Measurements from ENCODE around the gene PDS5B. TPM values are rescaled to one million over a fixed set of nuclear protein-coding genes. Genes with fewer than 3 reads are reported as not detected.

The PDS5B gene
- total RNA-seq, 1 experiment from 2014 or later, result 95.5 TPM

DNA sequence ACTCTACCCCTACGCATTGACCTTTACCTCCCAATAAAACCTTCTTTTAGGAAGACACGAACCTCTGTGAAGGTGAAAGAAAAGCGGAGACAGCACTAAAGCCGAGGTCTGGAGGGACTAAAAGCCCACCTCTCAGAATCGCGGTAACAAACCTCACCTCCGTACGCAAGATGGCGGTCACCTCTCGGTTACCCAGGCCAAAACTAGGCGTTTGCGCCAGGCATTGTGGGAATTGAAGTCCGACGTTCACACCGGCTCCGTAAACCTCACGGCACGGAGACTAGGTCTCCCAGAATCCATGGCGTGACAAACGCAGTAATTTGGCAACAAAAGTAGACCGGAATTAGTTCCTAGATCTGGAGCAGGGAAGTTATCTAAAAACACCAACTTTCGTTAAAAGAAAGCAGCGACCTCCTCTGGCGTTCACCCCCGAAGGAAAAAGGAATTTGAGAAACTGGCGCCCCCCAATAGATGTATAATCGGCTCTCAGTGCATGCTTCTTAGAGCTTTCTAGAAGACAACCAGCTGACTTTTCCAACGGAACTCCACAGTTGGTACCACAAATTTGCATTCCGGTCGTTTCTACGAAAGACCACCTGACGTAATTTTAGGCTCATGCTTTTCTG lies 47.5 kb upstream of the PDS5B start, which contains the start of gene N4BP2L2:
Gene N4BP2L2 (minus strand): TSS at position 175 of the 626 bp plus-strand sequence. CDS start 1,768 bp downstream, outside the sequence.
- no TSS peak for BruUV-seq (replicated peaks)
- H3K27ac ChIP-seq (ENCODE audit: low read depth, low read length, poor library complexity, severe bottlenecking), result peak within 1 kb of the TSS; percentile 90
- DNase-seq (ENCODE audit: low spot score), result peak; percentile 99
- CTCF ChIA-PET, result interaction anchor here (0.5 kb wide), 1 partner anchor 441 kb away, joined by 4 read pairs; no protein-coding TSS in a partner anchor
- TF ChIP-seq CTCF (conservative IDR thresholded peaks at IDR 0.05; ENCODE audit: low read depth, low read length) (peak; percentile 71), EZH2 (IDR thresholded peaks at IDR 0.05; ENCODE audit: borderline replicate concordance, low read depth, low read length, poor library complexity, severe bottlenecking) (no peak)
- H3K27me3 ChIP-seq (replicated peaks; ENCODE audit: insufficient read depth, low read depth, low read length, poor library complexity), result no peaks in the 10 kb centered on the region
- peaks cover 28% of the 10 kb centered on the region for H3K36me3 ChIP-seq (ENCODE audit: insufficient read depth, low read length, poor library complexity, severe bottlenecking)
- intact Hi-C loops (cut with micrococcal nuclease; ENCODE audit: unreplicated experiment), result no loop called here
- peaks cover 19% of the 10 kb centered on the region for H3K4me1 ChIP-seq (ENCODE audit: insufficient read depth, low read length, poor library complexity, severe bottlenecking)
- peaks cover 9% of the 10 kb centered on the region for H3K9me3 ChIP-seq (ENCODE audit: low read depth, low read length, poor library complexity, severe bottlenecking)
- H3K4me3 ChIP-seq (ENCODE audit: low read depth, low read length, poor library complexity, severe bottlenecking), result peak within 1 kb of the TSS; percentile 83
- POLR2A ChIA-PET (ENCODE audit: low non-redundant PET), result no interaction called here

- intact Hi-C loops (cut with micrococcal nuclease; ENCODE audit: unreplicated experiment), result no loop called here
- CTCF ChIA-PET, result no interaction called here
- TF ChIP-seq EZH2 (IDR thresholded peaks at IDR 0.05; ENCODE audit: borderline replicate concordance, low read depth, low read length, poor library complexity, severe bottlenecking) (no peak), CTCF (conservative IDR thresholded peaks at IDR 0.05; ENCODE audit: low read depth, low read length) (no peak)
Observed at GRCh38 chr13:32542221-32542620, 44.0 kb upstream of the PDS5B start.

GRCh38 chr13:32545083-32545482 lies 41.2 kb upstream of the PDS5B start:
- ChIA-PET CTCF (no interaction called here), POLR2A (ENCODE audit: low non-redundant PET) (no interaction called here)

More at GRCh38 chr13:32542221-32542620, 44.0 kb upstream of the PDS5B start:
- Histone ChIP-seq H3K9me3 (ENCODE audit: low read depth, low read length, poor library complexity, severe bottlenecking) (peaks cover 9% of the 10 kb centered on the region), H3K4me3 (ENCODE audit: low read depth, low read length, poor library complexity, severe bottlenecking) (no peak overlapping the region), H3K36me3 (ENCODE audit: insufficient read depth, low read length, poor library complexity, severe bottlenecking) (no peaks in the 10 kb centered on the region), H3K27ac (ENCODE audit: low read depth, low read length, poor library complexity, severe bottlenecking) (no peak overlapping the region), H3K27me3 (replicated peaks; ENCODE audit: insufficient read depth, low read depth, low read length, poor library complexity) (no peaks in the 10 kb centered on the region), H3K4me1 (ENCODE audit: insufficient read depth, low read length, poor library complexity, severe bottlenecking) (peaks cover 5% of the 10 kb centered on the region)
- no TSS peak for BruUV-seq (replicated peaks)
- POLR2A ChIA-PET (ENCODE audit: low non-redundant PET), result no interaction called here
- DNase-seq (ENCODE audit: low spot score), result no peak

More at GRCh38 chr13:32545083-32545482, 41.2 kb upstream of the PDS5B start:
- intact Hi-C loops (cut with micrococcal nuclease; ENCODE audit: unreplicated experiment), result no loop called here
- Histone ChIP-seq H3K27me3 (replicated peaks; ENCODE audit: insufficient read depth, low read depth, low read length, poor library complexity) (no peaks in the 10 kb centered on the region), H3K36me3 (ENCODE audit: insufficient read depth, low read length, poor library complexity, severe bottlenecking) (no peaks in the 10 kb centered on the region), H3K27ac (ENCODE audit: low read depth, low read length, poor library complexity, severe bottlenecking) (no peak overlapping the region), H3K4me1 (ENCODE audit: insufficient read depth, low read length, poor library complexity, severe bottlenecking) (no peaks in the 10 kb centered on the region), H3K4me3 (ENCODE audit: low read depth, low read length, poor library complexity, severe bottlenecking) (no peak overlapping the region), H3K9me3 (ENCODE audit: low read depth, low read length, poor library complexity, severe bottlenecking) (no peaks in the 10 kb centered on the region)
- BruUV-seq (replicated peaks), result no TSS peak
- DNase-seq (ENCODE audit: low spot score), result no peak
- no peak for TF ChIP-seq CTCF (conservative IDR thresholded peaks at IDR 0.05; ENCODE audit: low read depth, low read length)
- no peak for TF ChIP-seq EZH2 (IDR thresholded peaks at IDR 0.05; ENCODE audit: borderline replicate concordance, low read depth, low read length, poor library complexity, severe bottlenecking)
